Rectal smooth muscle tissue (tissue), 1 donor: ENCODE data around the gene CASZ1.

Experiments used
- H3K27ac ChIP-seq: one replicate; pipeline ENCODE4 v1.7.0; 2013; ENCODE audit warnings: low read depth, low read length, inconsistent platforms
- H3K27me3 ChIP-seq: one replicate; pipeline ENCODE4 v1.7.0; 2013; ENCODE audit warnings: low read length; ENCODE audit not compliant: control insufficient read depth, insufficient read depth
- H3K36me3 ChIP-seq: one replicate; pipeline ENCODE4 v1.7.0; 2013; ENCODE audit warnings: low read length; ENCODE audit not compliant: control insufficient read depth, insufficient read depth
- H3K4me1 ChIP-seq: one replicate; pipeline ENCODE4 v1.7.0; 2013; ENCODE audit warnings: low read length; ENCODE audit not compliant: control insufficient read depth, insufficient read depth
- H3K4me3 ChIP-seq: one replicate; pipeline ENCODE4 v1.7.0; 2013; ENCODE audit warnings: low read length
- H3K9ac ChIP-seq: one replicate; pipeline ENCODE4 v1.7.0; 2013; ENCODE audit warnings: low read length

CASZ1 gene

DNA sequence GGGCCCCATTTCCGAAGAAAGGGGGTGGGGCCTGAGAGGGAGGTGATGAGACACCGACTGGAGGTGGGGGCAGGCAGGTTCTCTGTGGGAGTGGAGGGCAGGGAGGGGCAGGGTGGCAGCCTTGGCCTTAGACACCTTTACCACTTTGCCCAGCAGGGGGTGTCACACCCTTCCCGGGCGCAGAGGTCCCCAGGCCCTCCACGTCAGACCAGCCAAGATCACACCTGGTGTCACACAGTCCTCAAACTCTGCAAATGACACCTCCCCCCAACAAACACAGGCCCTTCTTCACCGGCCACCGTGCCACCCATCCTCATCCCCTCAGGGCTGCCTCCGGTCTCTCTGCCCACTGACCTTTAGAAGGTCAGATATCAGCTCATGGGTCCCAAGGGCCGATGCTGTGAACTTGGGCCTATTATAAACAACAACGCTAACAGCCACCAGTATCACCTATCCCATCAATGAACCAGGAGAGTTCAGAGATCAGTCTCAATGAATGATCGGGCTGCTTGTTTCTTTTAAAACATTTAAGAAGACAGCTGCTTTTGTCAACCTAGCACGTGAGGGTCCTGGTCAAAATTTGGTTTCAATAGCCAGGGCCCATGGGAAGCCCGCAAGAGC lies 103.9 kb downstream of the CASZ1 start:
- no peak overlapping the region for H3K9ac ChIP-seq
- H3K27ac ChIP-seq = peak overlapping the region; percentile 72
- H3K27me3 ChIP-seq = no peaks in the 10 kb centered on the region
- H3K4me1 ChIP-seq = peaks cover 56% of the 10 kb centered on the region
- peak overlapping the region; percentile 76 for H3K4me3 ChIP-seq
- no peaks in the 10 kb centered on the region for H3K36me3 ChIP-seq

DNA sequence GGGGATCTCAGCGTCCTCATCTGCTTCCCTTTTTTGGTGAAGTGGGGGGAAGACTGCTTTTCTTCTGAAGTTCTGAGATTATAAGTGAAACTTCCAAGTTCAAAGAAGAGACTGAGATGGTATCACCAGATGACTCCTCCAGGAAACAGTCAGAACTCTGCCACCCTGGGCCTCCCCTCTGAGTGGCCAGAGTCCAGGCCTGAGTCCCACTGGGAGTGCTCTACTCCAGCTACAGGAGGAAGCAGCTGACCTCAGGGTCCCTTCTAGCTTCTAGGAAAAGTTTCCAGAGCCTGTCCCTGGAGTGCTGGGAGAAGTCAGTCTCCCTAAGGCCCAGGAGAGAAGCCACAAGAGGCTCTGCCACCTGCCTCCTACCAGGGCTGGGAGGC lies 104.7 kb downstream of the CASZ1 start:
- H3K4me1 ChIP-seq = peaks cover 57% of the 10 kb centered on the region
- H3K9ac ChIP-seq = peak overlapping the region; percentile 18
- no peaks in the 10 kb centered on the region for H3K27me3 ChIP-seq
- H3K4me3 ChIP-seq = peak overlapping the region; percentile 23
- H3K27ac ChIP-seq = peak overlapping the region; percentile 72
- no peaks in the 10 kb centered on the region for H3K36me3 ChIP-seq

DNA sequence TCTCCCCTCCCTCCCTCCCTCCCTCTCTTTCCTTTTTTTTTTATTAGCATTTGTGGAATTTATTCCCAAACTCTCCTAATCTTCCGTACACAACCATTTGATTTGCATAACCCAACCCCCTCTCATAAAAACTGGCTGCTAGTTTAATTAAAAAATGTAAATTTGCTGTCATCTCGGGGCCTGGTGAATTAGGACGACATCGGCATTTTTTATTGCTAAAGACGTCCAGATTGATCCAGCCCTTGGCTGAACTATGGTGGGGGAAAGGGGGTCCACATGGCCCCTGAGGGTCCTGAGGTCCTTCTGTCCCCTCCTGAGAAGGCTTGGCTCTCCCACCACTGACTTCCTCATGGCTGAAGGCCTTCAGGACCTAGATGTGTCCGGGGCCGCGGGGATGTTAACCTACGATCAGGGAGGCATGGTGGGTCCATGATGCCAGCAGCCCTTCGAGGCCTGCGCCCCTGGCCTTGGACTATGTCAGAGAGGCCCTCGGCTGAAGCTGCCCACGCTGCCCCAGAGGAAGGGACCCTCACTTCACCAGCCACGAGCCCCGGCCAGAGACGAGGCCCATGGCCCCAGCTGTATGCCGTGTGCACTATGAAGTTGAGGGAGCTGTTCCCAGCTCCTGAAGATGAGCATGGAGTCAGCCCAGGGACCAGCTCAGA lies 105.2 kb downstream of the CASZ1 start:
- Histone ChIP-seq H3K27me3 (no peaks in the 10 kb centered on the region), H3K27ac (peak overlapping the region; percentile 72), H3K4me3 (peak overlapping the region; percentile 23), H3K36me3 (no peaks in the 10 kb centered on the region), H3K9ac (no peak overlapping the region), H3K4me1 (peaks cover 57% of the 10 kb centered on the region)

DNA sequence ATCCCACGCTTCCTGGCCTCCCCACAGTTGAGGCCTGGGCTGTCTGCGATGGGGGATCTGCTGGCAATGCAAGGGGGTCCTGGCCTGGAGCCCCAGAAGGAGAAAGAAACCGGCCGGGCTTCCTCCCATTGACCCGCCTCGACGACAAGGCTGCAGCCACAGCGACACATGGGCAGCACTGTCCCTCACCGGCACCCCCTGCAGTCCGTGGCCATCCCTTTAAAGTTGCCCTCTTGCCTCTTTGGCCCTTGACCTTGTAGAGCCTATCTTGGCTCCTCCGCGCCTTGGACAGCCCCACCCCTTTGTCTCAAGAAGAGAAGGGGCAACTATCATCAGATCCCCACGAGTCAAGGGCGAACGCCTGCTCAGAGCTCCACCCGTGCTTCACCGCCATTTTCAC lies 106.0 kb downstream of the CASZ1 start:
- peak overlapping the region; percentile 87 for H3K27ac ChIP-seq
- no peak overlapping the region for H3K4me3 ChIP-seq
- no peak overlapping the region for H3K9ac ChIP-seq
- peaks cover 51% of the 10 kb centered on the region for H3K4me1 ChIP-seq
- no peaks in the 10 kb centered on the region for H3K27me3 ChIP-seq
- H3K36me3 ChIP-seq = no peaks in the 10 kb centered on the region

DNA sequence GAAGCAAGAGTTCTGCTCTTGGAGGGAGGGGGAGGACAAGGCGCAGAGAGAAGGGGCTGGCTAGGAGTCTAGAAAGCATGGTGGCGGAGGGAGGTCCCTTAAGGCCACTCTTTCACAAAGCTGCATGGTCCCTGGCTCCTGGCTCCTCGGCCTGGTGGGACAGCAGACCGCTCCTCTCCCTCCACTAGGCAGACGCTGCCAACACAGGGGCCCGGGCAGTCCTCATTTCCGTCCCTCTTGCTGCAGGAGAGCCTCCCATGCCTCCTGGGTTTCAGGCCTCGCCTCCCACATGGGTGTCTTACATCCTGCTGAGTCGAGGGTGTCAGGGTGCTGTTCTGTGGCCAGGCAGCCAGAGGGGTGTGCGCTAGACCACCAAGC lies 108.0 kb downstream of the CASZ1 start:
- peaks cover 70% of the 10 kb centered on the region for H3K4me1 ChIP-seq
- H3K27me3 ChIP-seq = no peaks in the 10 kb centered on the region
- H3K9ac ChIP-seq = no peak overlapping the region
- no peak overlapping the region for H3K4me3 ChIP-seq
- no peaks in the 10 kb centered on the region for H3K36me3 ChIP-seq
- peak overlapping the region; percentile 87 for H3K27ac ChIP-seq

DNA sequence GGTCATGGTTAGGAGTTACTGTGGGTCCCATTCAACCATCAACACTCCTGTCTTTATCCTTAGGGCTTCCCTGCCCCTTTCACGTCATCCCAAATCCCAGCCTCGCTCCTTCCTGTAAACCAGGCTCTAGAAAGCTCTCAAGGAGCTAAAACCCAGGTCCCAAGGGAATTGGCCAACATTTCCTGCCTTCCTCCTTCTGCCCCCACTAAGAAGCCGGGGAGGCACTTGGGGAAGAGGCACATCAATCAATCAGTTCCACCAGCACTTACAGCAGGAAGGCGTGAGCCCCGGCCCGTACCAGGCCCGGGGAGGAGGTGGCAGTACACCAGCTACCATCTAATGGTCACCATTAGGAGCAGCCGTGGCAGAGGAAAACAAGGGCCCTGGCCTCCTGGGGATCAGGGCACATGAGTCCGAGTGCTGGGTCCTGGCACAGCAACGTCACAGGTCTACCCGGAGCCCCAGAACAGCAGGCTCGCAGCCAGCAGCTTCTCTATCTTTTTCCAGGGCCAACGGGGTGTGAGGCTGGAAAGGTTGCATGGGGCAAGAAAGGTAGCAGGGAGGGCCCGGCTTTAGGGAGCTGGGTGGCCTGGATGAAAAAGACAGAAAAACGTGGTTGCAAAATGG lies 108.6 kb downstream of the CASZ1 start:
- no peaks in the 10 kb centered on the region for H3K27me3 ChIP-seq
- no peaks in the 10 kb centered on the region for H3K36me3 ChIP-seq
- peak overlapping the region; percentile 87 for H3K27ac ChIP-seq
- H3K9ac ChIP-seq = no peak overlapping the region
- no peak overlapping the region for H3K4me3 ChIP-seq
- peaks cover 75% of the 10 kb centered on the region for H3K4me1 ChIP-seq

DNA sequence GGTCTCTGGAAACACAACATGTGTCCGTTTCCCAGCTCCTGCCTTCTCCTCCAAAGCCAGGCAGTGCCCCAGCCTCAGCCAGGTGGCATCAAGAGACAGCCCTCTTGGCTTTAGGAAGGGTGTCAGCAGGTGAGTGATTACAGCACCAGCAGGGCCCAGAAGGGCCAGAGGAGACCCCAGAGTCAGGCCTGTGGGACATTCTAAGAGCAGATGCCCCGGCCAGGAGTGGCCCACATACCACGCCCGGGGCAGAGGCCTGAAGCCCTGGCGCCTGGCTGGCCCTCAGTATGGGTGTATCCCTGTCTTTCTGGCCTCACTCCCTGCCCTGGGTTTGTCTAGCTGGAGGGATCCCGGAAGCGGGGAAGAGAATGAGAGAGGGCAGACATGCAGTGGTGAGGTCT lies 109.2 kb downstream of the CASZ1 start:
- Histone ChIP-seq H3K9ac (no peak overlapping the region), H3K27ac (peak overlapping the region; percentile 87), H3K4me3 (no peak overlapping the region), H3K4me1 (peaks cover 81% of the 10 kb centered on the region), H3K36me3 (no peaks in the 10 kb centered on the region), H3K27me3 (no peaks in the 10 kb centered on the region)

DNA sequence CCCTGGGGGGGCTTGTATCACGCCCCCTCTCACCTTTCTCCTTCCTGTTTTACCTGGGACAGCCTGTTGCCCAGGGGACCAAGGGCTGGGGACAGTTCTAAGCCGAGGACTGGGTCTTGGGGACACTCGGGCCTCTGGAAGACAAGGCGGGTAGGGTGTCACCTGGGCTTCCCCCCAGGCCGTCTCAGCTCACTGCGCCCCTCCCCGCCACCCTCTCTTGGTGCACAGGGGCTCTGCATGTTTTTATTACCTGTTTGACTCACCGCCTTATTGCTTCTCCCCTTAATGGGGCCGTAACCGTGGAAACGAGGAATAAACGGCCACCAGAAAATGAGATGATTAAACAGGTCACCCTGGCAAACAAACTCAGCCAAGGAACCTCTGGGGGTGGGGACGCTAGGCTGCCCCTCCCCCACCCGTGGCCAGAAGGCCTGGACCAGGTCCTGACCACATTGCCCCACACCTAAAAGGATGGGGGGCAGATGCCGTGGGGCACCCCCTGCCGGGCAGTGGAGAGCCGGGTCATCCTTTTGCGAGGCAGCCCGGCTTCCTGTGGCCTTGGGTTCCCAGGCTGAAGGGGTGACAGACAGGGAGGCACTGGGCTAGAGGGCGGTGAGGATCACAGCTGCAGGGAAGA lies 109.9 kb downstream of the CASZ1 start:
- H3K9ac ChIP-seq = no peak overlapping the region
- no peaks in the 10 kb centered on the region for H3K36me3 ChIP-seq
- no peaks in the 10 kb centered on the region for H3K27me3 ChIP-seq
- H3K4me3 ChIP-seq = no peak overlapping the region
- peak overlapping the region; percentile 87 for H3K27ac ChIP-seq
- peaks cover 81% of the 10 kb centered on the region for H3K4me1 ChIP-seq

DNA sequence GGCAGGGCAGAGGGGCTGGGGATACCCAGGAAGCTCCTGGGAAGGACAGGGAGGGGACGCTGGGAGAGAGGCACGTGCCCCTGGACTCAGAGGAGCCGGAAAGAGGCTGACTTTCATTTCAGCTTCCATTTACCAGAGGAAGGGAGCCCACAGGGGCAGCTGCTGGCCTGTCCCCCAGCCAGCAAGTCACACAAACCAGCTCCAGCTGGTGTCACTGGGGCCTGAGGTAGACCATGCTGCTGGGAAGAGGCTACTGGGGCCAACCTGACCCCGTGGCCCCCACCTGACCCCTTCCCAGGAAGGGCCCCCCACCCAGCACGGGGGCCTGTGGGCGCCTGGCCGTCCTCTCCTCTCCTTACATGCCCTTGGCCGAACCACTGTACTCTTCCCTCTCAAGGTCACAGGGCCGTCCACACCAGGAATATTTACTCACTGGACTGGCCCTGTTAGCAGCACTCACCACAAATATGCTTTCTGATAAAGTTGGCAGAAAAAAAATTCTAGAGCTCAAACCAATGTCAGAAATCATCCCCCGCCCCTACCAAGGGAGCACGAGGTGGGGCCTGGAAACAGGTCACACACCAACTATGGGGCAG lies 110.5 kb downstream of the CASZ1 start:
- Histone ChIP-seq H3K4me1 (peaks cover 82% of the 10 kb centered on the region), H3K27me3 (no peaks in the 10 kb centered on the region), H3K36me3 (no peaks in the 10 kb centered on the region), H3K4me3 (no peak overlapping the region), H3K27ac (peak overlapping the region; percentile 87), H3K9ac (no peak overlapping the region)

DNA sequence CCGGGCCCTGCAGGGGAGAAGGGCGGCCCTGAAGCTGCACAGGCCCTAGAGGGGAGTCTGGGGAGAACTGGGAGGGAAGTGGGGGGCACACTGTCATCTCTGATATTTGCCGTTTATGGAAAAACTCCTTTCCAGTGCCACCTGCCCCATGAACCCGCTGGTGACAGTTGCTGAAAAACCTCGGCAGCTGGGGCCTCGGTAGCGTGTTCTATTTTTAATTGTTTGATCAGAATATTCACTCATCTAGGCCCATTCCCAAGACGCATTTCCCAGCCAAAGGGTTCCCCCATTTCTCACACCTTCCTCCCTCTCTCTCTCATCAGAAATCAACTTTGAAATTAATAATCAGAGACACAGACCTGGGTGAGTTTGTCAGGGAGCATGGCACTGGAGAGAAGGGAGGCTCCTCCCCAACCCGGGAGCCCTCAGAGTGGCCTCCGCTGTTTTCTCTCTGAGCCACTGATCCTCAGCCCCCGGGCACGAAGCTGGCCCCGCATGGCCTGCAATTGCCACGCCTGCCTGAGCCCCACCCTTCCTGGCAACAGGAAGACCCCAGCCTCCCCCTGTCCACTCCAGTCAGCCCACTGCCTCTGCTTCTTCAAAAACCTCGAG lies 111.1 kb downstream of the CASZ1 start:
- H3K27ac ChIP-seq = peak overlapping the region; percentile 87
- no peaks in the 10 kb centered on the region for H3K27me3 ChIP-seq
- no peak overlapping the region for H3K4me3 ChIP-seq
- H3K4me1 ChIP-seq = peaks cover 80% of the 10 kb centered on the region
- H3K36me3 ChIP-seq = no peaks in the 10 kb centered on the region
- H3K9ac ChIP-seq = no peak overlapping the region

DNA sequence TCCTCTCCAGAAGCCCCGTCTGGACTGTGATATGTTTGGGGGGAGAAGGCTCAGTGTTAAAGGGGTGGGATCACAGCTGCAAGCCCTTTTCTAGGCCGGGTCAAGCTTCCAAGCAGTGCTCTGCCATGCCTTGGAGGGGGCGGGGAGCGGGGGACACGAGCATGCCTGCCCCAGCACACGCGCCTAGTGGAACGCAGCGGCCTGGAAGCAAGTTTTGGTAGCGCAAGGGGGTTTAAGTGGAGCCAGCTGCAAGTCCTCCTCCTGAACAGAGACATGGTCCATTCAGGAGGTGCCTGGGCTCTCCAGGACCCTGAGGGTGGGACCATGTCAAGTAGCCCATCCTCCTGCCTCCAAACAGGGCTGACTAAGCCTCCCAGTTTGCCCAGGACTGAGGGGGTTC lies 112.2 kb downstream of the CASZ1 start:
- Histone ChIP-seq H3K27ac (peak overlapping the region; percentile 87), H3K27me3 (no peaks in the 10 kb centered on the region), H3K4me1 (peaks cover 78% of the 10 kb centered on the region), H3K4me3 (no peak overlapping the region), H3K36me3 (no peaks in the 10 kb centered on the region), H3K9ac (no peak overlapping the region)
